ENCODE measurements around the gene ATIC.

ATIC gene

GRCh38 chr2:215354771-215355695 lies 43.2 kb downstream of the ATIC start:
- no peak for TF ChIP-seq CTCF (IDR thresholded peaks at IDR 0.05; ENCODE audit: low read depth, low read length, missing control alignments)
- Histone ChIP-seq H3K4me3 (ENCODE audit: low read depth, low read length) (no peak overlapping the region), H3K27me3 (replicated peaks) (no peaks in the 10 kb centered on the region), H3K27ac (no peak overlapping the region), H3K36me3 (replicated peaks) (peaks cover 10% of the 10 kb centered on the region)
- in situ Hi-C loops (cut with HindIII; ENCODE audit: low pct_ligation_motif_present, low sequenced_read_pairs) = no loop called here
- DNase-seq = peak; percentile 74

GRCh38 chr2:215355801-215356200 lies 43.9 kb downstream of the ATIC start:
- no peak for TF ChIP-seq CTCF (IDR thresholded peaks at IDR 0.05; ENCODE audit: low read depth, low read length, missing control alignments)

GRCh38 chr2:215356334-215356947 lies 44.6 kb downstream of the ATIC start:
- no peak overlapping the region for H3K27ac ChIP-seq
- H3K4me3 ChIP-seq (ENCODE audit: low read depth, low read length) = no peak overlapping the region
- no peaks in the 10 kb centered on the region for H3K27me3 ChIP-seq (replicated peaks)
- TF ChIP-seq CTCF (IDR thresholded peaks at IDR 0.05; ENCODE audit: low read depth, low read length, missing control alignments) = no peak
- peaks cover 24% of the 10 kb centered on the region for H3K36me3 ChIP-seq (replicated peaks)
- in situ Hi-C loops (cut with HindIII; ENCODE audit: low pct_ligation_motif_present, low sequenced_read_pairs) = no loop called here
- peak; percentile 40 for DNase-seq

More at GRCh38 chr2:215355801-215356200, 43.9 kb downstream of the ATIC start:
- in situ Hi-C loops (cut with HindIII; ENCODE audit: low pct_ligation_motif_present, low sequenced_read_pairs) = no loop called here
- peak; percentile 80 for DNase-seq
- Histone ChIP-seq H3K36me3 (replicated peaks) (peaks cover 18% of the 10 kb centered on the region), H3K4me3 (ENCODE audit: low read depth, low read length) (no peak overlapping the region), H3K27ac (no peak overlapping the region), H3K27me3 (replicated peaks) (no peaks in the 10 kb centered on the region)

GRCh38 chr2:215356948-215357461 lies 45.1 kb downstream of the ATIC start:
- TF ChIP-seq CTCF (IDR thresholded peaks at IDR 0.05; ENCODE audit: low read depth, low read length, missing control alignments) = no peak
- in situ Hi-C loops (cut with HindIII; ENCODE audit: low pct_ligation_motif_present, low sequenced_read_pairs) = no loop called here

GRCh38 chr2:215357660-215358059 lies 45.8 kb downstream of the ATIC start:
- Histone ChIP-seq H3K4me3 (ENCODE audit: low read depth, low read length) (no peak overlapping the region), H3K27me3 (replicated peaks) (no peaks in the 10 kb centered on the region), H3K27ac (no peak overlapping the region), H3K36me3 (replicated peaks) (peaks cover 35% of the 10 kb centered on the region)
- in situ Hi-C loops (cut with HindIII; ENCODE audit: low pct_ligation_motif_present, low sequenced_read_pairs) = no loop called here
- no peak for DNase-seq
- no peak for TF ChIP-seq CTCF (IDR thresholded peaks at IDR 0.05; ENCODE audit: low read depth, low read length, missing control alignments)

More at GRCh38 chr2:215356948-215357461, 45.1 kb downstream of the ATIC start:
- no peak overlapping the region for H3K4me3 ChIP-seq (ENCODE audit: low read depth, low read length)
- no peak overlapping the region for H3K27ac ChIP-seq
- H3K36me3 ChIP-seq (replicated peaks) = peaks cover 28% of the 10 kb centered on the region
- H3K27me3 ChIP-seq (replicated peaks) = no peaks in the 10 kb centered on the region
- DNase-seq = peak; percentile 72
